GM08714 (cell line): ENCODE measurements around the gene DIABLO.

ENCODE experiments used
- H3K4me3 ChIP-seq: fragments of 200-500 bp; sonication (Bioruptor generic); 2 replicates; pipeline ENCODE4 v1.5.1; 2014; ENCODE audit warnings: mild to moderate bottlenecking, low read length, inconsistent platforms
- ZNF274 ChIP-seq: IDR thresholded peaks from 2 replicates; pipeline ENCODE4 v1.6.1; 2012; ENCODE audit warnings: mild to moderate bottlenecking, low read depth, low read length

DIABLO gene

DNA sequence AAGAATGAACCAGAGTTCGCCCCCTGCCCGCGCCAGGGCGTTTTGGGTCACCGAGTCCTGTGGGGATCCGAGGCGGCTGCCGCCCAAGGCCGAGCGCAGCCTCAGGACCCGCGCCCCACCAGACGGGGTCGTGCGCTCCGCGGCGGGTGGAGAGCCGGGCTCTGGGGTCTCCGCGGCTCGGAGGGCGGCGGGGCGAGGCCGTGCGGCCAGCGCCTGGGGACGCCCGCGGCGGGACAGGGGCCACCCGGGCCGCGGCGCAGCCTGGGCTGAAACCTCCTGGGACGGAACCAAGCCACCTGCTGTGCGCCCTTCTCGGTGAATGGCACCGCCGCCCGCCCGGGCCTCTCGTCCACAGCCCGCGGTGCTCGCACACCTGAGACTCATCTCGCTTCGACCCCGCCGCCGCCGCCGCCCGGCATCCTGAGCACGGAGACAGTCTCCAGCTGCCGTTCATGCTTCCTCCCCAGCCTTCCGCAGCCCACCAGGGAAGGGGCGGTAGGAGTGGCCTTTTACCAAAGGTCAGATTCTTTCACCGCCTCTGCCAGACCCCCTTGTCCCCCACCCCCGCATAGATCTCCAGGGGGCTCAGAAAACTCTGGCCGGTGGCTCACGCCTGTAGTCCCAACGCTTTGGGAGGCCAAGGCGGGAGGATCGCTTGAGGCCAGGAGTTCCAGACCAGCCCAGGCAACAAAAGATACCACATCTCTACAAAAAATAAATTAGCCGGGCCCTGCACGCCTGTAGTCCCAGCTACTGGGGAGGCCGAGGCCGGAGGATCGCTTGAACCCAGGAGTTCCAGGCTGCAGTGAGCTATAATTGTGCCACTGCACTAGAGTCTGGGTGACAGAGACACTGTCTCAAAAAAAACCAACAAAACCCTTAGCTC lies 21.4 kb downstream of the DIABLO start:
- TF ChIP-seq ZNF274 = no peak
- H3K4me3 ChIP-seq = peak overlapping the region; percentile 26; the same call in 1 of the 2 replicates

DNA sequence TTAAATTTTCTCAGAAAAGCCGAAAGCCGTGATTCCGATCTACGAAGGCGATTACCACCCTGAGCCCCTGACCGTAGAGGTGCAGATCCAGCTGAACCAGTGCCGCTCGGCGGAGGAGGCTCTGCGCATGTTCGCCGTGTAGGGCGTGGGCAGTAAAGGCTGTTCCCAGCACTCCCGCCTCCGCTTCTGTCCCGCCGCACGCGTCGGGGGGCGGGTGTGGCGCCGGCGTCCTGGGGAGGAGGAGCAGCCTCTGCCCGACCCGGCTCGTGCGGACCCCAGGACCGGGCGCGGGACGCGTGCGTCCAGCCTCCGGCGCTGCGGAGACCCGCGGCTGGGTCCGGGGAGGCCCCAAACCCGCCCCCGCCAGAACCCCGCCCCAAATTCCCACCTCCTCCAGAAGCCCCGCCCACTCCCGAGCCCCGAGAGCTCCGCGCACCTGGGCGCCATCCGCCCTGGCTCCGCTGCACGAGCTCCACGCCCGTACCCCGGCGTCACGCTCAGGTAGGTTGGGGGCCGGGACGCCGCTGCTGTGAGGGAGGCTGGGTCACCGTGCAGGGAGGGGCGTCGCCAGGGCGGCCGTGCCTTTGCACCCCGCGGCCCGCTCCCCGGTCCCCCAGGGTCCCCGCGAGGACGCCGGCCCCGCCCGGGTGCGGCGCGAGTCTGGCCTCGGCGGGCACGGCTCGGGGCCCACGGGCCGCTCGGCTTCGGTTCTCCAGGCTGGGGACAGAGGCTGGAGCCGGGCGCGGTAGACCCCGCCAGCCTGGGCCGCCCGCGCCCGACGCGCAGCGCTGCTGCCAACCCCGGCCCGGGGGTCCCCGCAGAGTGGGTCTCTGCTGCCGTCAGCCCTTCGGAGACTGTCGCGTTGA lies 22.3 kb downstream of the DIABLO start, which contains the start of gene B3GNT4:
Gene B3GNT4 (plus strand): TSS at position 409 of the 866 bp plus-strand sequence. CDS start 910 bp downstream, outside the sequence.
- H3K4me3 ChIP-seq = peak within 1 kb of the TSS; percentile 53; the same call in 1 of the 2 replicates

GRCh38 chr12:122202811-122203210 lies 23.0 kb downstream of the DIABLO start:
- H3K4me3 ChIP-seq = peak overlapping the region; percentile 53; the same call in 1 of the 2 replicates

More for the DNA sequence above, 22.3 kb downstream of the DIABLO start, which contains the start of gene B3GNT4:
- TF ChIP-seq ZNF274 = no peak

DNA sequence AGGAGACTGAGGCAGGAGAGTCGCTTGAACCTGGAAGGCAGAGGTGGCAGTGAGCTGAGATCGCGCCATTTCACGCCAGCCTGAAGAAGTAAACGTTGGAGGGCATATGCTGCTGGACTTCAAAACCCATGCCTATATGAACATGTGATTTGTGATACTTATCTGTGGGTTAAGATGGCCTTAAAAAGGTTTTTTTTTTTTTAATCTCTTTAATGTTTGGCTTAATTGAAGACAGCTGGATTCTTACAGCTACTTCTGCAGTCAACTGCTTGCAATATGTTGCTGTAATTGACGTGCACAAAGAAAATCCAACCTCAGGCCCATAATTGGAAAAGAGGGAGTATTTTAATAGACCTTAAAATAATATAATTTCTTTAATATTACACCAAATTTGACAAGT lies 23.8 kb downstream of the DIABLO start:
- H3K4me3 ChIP-seq = no peak overlapping the region
- TF ChIP-seq ZNF274 = no peak

DNA sequence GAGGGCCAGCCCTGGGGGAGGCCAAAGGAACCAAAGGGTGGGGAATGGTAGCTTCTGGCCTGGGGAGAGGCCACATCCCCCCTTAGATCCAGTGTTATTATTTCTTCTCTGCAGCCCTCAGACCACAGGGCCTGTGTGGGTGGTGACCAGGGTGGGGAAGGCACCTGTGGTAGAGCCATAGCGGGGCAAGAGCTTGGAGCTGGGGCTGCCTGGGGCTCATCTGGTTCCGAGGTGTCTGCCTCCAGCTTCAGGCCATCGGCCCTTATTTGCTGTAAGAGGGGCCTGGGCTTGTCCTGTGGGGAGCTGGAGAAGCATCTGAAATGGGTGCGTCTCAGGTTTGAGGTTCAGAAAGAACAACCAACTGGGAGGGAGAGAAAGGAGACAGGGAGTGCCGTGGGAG lies 24.5 kb downstream of the DIABLO start:
- H3K4me3 ChIP-seq = no peak overlapping the region
- TF ChIP-seq ZNF274 = no peak

DNA sequence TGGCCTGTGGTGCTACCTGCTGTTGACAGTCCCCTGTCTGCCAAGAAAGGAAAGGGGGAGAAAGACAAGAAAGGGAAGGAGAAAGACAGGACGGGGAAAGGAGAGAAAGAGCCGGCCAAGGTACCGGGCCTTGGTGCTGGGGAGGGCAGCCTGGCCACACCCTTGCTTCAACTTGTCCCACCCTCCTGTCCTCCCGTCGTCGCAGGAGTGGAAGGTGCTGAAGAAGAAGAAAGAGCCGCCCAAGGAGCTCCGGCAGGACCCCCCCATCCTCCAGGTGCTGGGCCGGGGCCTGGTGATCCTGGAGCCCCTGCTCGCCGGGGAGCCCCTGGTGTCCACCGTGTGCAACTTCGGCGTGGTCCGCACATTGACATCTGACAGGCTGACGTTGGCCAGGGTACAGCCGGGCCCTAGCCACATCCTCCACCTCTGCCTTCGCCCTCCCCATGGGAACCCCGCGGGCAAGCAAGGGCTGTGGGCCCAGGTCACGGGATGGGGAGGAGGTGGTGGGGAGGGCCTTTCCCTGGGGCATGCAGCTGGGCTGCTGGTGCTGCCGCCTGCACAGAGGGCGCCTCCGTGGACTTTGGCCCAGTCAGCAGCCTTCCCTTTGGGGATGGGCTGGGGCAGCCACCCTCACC lies 25.2 kb downstream of the DIABLO start:
- no peak overlapping the region for H3K4me3 ChIP-seq
- no peak for TF ChIP-seq ZNF274

DNA sequence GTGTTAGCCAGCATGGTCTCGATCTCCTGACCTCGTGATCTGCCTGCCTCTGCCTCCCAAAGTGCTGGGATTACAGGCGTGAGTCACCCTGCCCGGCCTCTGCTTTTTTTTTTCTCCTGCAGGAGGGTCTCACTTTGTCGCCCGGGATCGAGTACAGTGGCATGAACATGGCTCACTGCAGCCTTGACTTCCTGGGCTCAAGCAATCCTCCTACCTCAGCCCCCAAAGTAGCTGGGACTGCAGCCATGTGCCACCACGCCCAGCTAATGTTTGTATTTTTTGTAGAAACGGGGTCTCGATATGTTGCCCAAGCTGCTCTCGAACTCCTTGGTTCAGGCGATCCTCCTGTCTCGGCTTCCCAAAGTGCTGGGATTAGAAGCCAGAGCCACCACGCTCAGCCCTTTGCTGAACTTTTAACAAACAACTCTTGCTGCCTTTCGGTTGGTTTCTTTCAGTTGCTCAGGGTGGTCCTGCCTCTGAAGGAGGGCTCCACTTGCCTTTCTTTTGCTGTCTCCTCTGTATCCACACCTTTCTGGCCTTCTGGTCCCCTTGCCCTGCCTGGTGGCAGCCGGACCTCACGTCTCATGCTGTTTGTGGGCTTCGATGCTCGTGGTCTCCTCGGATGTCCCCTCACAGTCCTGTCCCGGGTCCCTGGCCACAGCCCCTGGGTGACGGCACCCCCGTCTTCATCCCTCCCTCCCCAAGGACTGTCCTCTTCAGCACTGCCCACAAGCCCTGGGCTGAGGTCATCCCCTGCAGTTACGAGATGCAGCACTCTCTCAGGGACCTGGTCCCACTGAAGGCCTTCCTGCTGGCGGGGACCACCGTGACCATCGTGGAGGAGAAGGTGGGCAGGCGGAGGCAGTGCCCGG lies 26.1 kb downstream of the DIABLO start:
- no peak overlapping the region for H3K4me3 ChIP-seq
- TF ChIP-seq ZNF274 = no peak

GRCh38 chr12:122197612-122197966 lies 28.3 kb downstream of the DIABLO start:
- TF ChIP-seq ZNF274 = no peak
- H3K4me3 ChIP-seq = no peak overlapping the region

GRCh38 chr12:122195405-122195804 lies 30.4 kb downstream of the DIABLO start:
- no peak for TF ChIP-seq ZNF274
- H3K4me3 ChIP-seq = no peak overlapping the region

DNA sequence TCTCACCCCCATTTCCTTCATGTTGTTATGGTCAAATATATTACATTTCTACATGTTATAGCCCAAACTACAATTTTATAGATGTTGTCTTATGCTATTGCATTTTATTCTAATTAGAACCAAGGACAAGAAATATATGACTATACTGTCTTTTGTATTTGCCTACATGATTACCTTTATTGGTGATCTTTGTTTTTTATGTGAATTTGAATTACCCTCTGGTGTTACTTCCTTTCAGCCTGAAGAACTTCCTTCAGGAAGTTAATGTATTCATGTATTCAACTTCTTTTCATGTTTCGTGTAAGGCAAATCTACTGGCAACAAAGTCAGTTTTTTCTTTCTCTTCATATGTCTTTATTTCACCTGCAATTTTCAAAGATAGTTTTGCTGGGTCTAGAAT lies 31.0 kb downstream of the DIABLO start:
- no peak for TF ChIP-seq ZNF274
- H3K4me3 ChIP-seq = no peak overlapping the region

DNA sequence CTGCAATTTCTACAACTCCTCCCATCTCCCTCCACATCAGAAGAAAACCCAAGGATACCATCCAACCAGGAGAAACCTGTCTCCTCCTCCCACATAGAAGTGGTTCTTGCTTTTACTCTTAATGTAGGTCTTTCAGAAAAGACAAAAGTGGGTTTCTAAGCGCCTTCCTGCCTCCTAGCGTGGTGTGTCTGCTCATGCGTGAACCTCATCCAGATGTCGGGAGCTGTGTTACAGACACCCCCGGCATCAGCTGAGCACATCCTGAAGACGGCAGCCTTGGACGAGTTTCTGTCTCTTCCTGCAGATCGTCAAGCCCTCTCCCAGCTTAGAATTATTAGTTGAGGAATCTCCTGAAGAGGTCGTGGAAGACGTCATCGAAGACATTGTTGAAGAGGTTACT lies 33.4 kb downstream of the DIABLO start:
- H3K4me3 ChIP-seq = no peak overlapping the region
- TF ChIP-seq ZNF274 = no peak

GRCh38 chr12:122190842-122191668 lies 34.8 kb downstream of the DIABLO start:
- no peak for TF ChIP-seq ZNF274
- no peak overlapping the region for H3K4me3 ChIP-seq
